Mesenchymal stem cell (in vitro differentiated cells and primary cell): ENCODE measurements around the gene G6PC2.
"Not testable (repeated sequence)": the region's sequence is repeated elsewhere in the genome, so short reads cannot be mapped to it uniquely, and the experiment has no call there.

Source experiments
- DNase-seq: peaks from one replicate; pipeline ENCODE4 v3.0.0-alpha.2; 2013
- H2AFZ ChIP-seq: one replicate; pipeline ENCODE4 v1.6.1; 2013; ENCODE audit warnings: low read depth, mild to moderate bottlenecking, control low read depth, inconsistent platforms, low read length, moderate library complexity
- H2AK5ac ChIP-seq: 2 replicates; pipeline ENCODE4 v1.6.1; 2013; ENCODE audit warnings: low read length, moderate library complexity, mild to moderate bottlenecking, inconsistent platforms; ENCODE audit not compliant: severe bottlenecking
- H2BK120ac ChIP-seq: one replicate; pipeline ENCODE4 v1.6.1; 2013; ENCODE audit warnings: low read depth, mild to moderate bottlenecking, inconsistent platforms, low read length, moderate library complexity
- H2BK12ac ChIP-seq, 2 experiments: one replicate each; pipeline ENCODE4 v1.6.1; 2013; ENCODE audit warnings: inconsistent platforms in 2 of 2, low read length in 2 of 2, mild to moderate bottlenecking in 2 of 2, moderate library complexity in 2 of 2, control low read depth in 1 of 2
- H2BK15ac ChIP-seq: one replicate; pipeline ENCODE4 v1.6.1; 2013; ENCODE audit warnings: mild to moderate bottlenecking, low read depth, inconsistent platforms; ENCODE audit not compliant: poor library complexity, severe bottlenecking
- H2BK5ac ChIP-seq: 2 replicates; pipeline ENCODE4 v1.6.1; 2013; ENCODE audit warnings: low read depth, mild to moderate bottlenecking, low read length, control low read depth, inconsistent platforms; ENCODE audit not compliant: poor library complexity, severe bottlenecking
- H3K14ac ChIP-seq, 2 experiments: one replicate each; pipeline ENCODE4 v1.6.1; 2013; ENCODE audit warnings: inconsistent platforms in 2 of 2, low read length in 2 of 2, control low read depth in 1 of 2, mild to moderate bottlenecking in 1 of 2, moderate library complexity in 1 of 2
- H3K18ac ChIP-seq, 2 experiments: one replicate each; pipeline ENCODE4 v1.6.1; 2013; ENCODE audit warnings: inconsistent platforms in 2 of 2, low read length in 2 of 2, control low read depth in 1 of 2, low read depth in 1 of 2, mild to moderate bottlenecking in 1 of 2
- H3K23ac ChIP-seq, 2 experiments: one replicate each; pipeline ENCODE4 v1.6.1; 2013; ENCODE audit warnings: inconsistent platforms in 2 of 2, low read length in 2 of 2, mild to moderate bottlenecking in 2 of 2, moderate library complexity in 2 of 2, control low read depth in 1 of 2
- H3K27ac ChIP-seq: 2 replicates; pipeline ENCODE4 v1.5.1; 2013; ENCODE audit warnings: mild to moderate bottlenecking, moderate library complexity, low read length, control low read depth, inconsistent platforms; ENCODE audit not compliant: poor library complexity, severe bottlenecking
- H3K27me3 ChIP-seq, 2 experiments: 2 replicates each; pipeline versions ENCODE4 v1.6.1 to v1.7.0; 2013; ENCODE audit warnings: low read length in 2 of 2, mild to moderate bottlenecking in 2 of 2, moderate library complexity in 2 of 2, control low read depth in 1 of 2, inconsistent platforms in 1 of 2; ENCODE audit not compliant: control insufficient read depth in 1 of 2, insufficient read depth in 1 of 2
- H3K36me3 ChIP-seq, 2 experiments: 2 replicates each; pipeline versions ENCODE4 v1.6.1 to v1.7.0; 2013; ENCODE audit warnings: low read length in 2 of 2, control low read depth in 1 of 2, inconsistent platforms in 1 of 2, low read depth in 1 of 2, mild to moderate bottlenecking in 1 of 2; ENCODE audit not compliant: insufficient read depth in 2 of 2, control insufficient read depth in 1 of 2
- H3K4ac ChIP-seq, 2 experiments: one replicate each; pipeline ENCODE4 v1.6.1; 2013; ENCODE audit warnings: inconsistent platforms in 2 of 2, low read length in 2 of 2, mild to moderate bottlenecking in 2 of 2, moderate library complexity in 2 of 2, control low read depth in 1 of 2, low read depth in 1 of 2
- H3K4me1 ChIP-seq: 2 replicates; pipeline ENCODE4 v1.6.1; 2013; ENCODE audit warnings: low read depth, low read length, control low read depth; ENCODE audit not compliant: control insufficient read depth, insufficient read depth
- H3K4me2 ChIP-seq: 2 replicates; pipeline ENCODE4 v1.6.1; 2013; ENCODE audit warnings: low read length, mild to moderate bottlenecking, inconsistent platforms; ENCODE audit not compliant: poor library complexity, severe bottlenecking
- H3K4me3 ChIP-seq, 2 experiments: 2 replicates each; pipeline versions ENCODE4 v1.5.1 to v1.7.0; 2013; ENCODE audit warnings: low read length in 2 of 2, mild to moderate bottlenecking in 2 of 2, control low read depth in 1 of 2, low read depth in 1 of 2; ENCODE audit not compliant: insufficient read depth in 1 of 2
- H3K79me1 ChIP-seq: replicated peaks from 2 replicates; pipeline ENCODE4 v1.6.1; 2013; ENCODE audit warnings: mild to moderate bottlenecking, control low read depth, low read length, inconsistent platforms; ENCODE audit not compliant: poor library complexity, severe bottlenecking
- H3K9ac ChIP-seq: 2 replicates; pipeline ENCODE4 v1.7.0; 2013; ENCODE audit warnings: mild to moderate bottlenecking, low read length, moderate library complexity
- H3K9me3 ChIP-seq: 2 replicates; pipeline ENCODE4 v1.7.0; 2013; ENCODE audit warnings: mild to moderate bottlenecking, low read length; ENCODE audit not compliant: control insufficient read depth
- H4K8ac ChIP-seq: one replicate; pipeline ENCODE4 v1.6.1; 2013; ENCODE audit warnings: inconsistent platforms, mild to moderate bottlenecking, low read length, moderate library complexity
- H4K91ac ChIP-seq: one replicate; pipeline ENCODE4 v1.6.1; 2013; ENCODE audit warnings: mild to moderate bottlenecking, low read length, inconsistent platforms
- WGBS: methylation state at CpG from one replicate; pipeline ENCODE4 v1.1.7; 2013; ENCODE audit warnings: mixed read lengths; 5-methylcytosine and 5-hydroxymethylcytosine counted together

The G6PC2 gene

DNA sequence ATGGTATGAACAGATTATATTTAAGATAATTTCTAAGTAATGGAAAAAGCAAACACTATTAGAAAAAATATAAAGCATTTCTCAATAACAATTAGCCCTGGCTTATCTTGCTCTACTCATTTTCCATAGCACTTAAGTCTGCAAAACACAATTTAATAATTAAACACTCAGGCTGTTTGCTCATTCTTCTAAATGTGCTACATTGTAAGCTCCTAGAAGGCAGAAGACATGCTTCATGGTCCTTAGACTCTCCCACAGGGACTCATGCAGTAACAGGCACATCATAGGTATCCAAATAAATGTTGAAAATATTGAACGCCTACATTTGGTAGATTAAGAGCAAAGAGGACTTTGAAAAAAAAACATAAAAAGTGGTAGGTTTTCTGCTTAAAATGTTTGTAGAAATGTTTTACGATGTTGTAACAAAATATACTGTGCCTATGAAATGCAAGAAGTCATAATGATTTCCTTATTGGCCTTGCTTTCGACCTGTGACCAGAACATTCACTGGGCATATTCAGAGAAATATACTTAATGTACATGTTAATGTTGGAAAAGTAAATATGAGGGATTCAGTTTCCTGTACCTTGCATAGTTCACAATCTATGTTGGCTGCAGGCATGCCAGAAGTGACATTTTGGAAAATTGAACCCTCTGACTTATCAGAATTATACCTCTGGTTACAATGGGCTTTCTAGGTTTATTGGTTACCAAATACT lies 27.2 kb downstream of the G6PC2 start:
- Histone ChIP-seq H3K4ac (no peak overlapping the region), H2BK15ac (no peak overlapping the region), H3K18ac (no peak overlapping the region), H4K91ac (no peak overlapping the region), H3K9me3 (no peaks in the 10 kb centered on the region), H3K14ac (no peak overlapping the region), H3K23ac (no peak overlapping the region), H3K79me1 (no peaks in the 10 kb centered on the region), H2AK5ac (no peak overlapping the region), H3K4me1 (peaks cover 3% of the 10 kb centered on the region), H4K8ac (no peak overlapping the region), H3K27ac (no peak overlapping the region), H2BK12ac (no peak overlapping the region), H3K4me2 (no peak overlapping the region), H2BK120ac (no peak overlapping the region), H3K9ac (no peak overlapping the region), H2AFZ (no peak overlapping the region), H2BK5ac (no peak overlapping the region), H3K27me3 (peaks cover 5 to 35% of the 10 kb centered on the region in 2 experiments), H3K36me3 (no peaks in the 10 kb centered on the region), H3K4me3 (no peak overlapping the region)
- WGBS: 100% methylated on average over 3 of the region's 3 CpGs
- no peak for DNase-seq

GRCh38 chr2:168929031-168929430 lies 27.9 kb downstream of the G6PC2 start:
- no peak overlapping the region for H3K9ac ChIP-seq
- H3K14ac ChIP-seq: no peak overlapping the region
- no peak overlapping the region for H2BK120ac ChIP-seq
- no peaks in the 10 kb centered on the region for H3K9me3 ChIP-seq
- no peaks in the 10 kb centered on the region for H3K79me1 ChIP-seq
- no peak overlapping the region for H4K91ac ChIP-seq
- WGBS: 84% methylated on average over 3 of the region's 3 CpGs
- no peak overlapping the region for H4K8ac ChIP-seq
- H2BK15ac ChIP-seq: no peak overlapping the region
- no peak overlapping the region for H2AK5ac ChIP-seq
- no peak overlapping the region for H2AFZ ChIP-seq
- no peak overlapping the region for H3K4me3 ChIP-seq
- H3K23ac ChIP-seq: no peak overlapping the region
- H3K4me1 ChIP-seq: no peaks in the 10 kb centered on the region
- no peak overlapping the region for H2BK12ac ChIP-seq
- H3K27me3 ChIP-seq: peaks cover 5 to 37% of the 10 kb centered on the region in 2 experiments
- no peak overlapping the region for H2BK5ac ChIP-seq
- no peaks in the 10 kb centered on the region for H3K36me3 ChIP-seq
- no peak overlapping the region for H3K4ac ChIP-seq
- no peak overlapping the region for H3K18ac ChIP-seq
- no peak overlapping the region for H3K27ac ChIP-seq
- no peak for DNase-seq
- no peak overlapping the region for H3K4me2 ChIP-seq

GRCh38 chr2:168930242-168930641 lies 29.2 kb downstream of the G6PC2 start:
- Histone ChIP-seq H4K91ac (no peak overlapping the region), H2AFZ (no peak overlapping the region), H3K4me3 (no peak overlapping the region), H3K79me1 (no peaks in the 10 kb centered on the region), H2BK12ac (no peak overlapping the region), H3K9ac (no peak overlapping the region), H2BK120ac (no peak overlapping the region), H2BK5ac (no peak overlapping the region), H3K4ac (no peak overlapping the region), H3K9me3 (no peaks in the 10 kb centered on the region), H3K27me3 (peaks cover 5 to 29% of the 10 kb centered on the region in 2 experiments), H3K18ac (no peak overlapping the region), H3K27ac (no peak overlapping the region), H3K23ac (no peak overlapping the region), H3K36me3 (no peaks in the 10 kb centered on the region), H3K14ac (no peak overlapping the region), H4K8ac (no peak overlapping the region), H2AK5ac (no peak overlapping the region), H3K4me2 (no peak overlapping the region), H2BK15ac (no peak overlapping the region), H3K4me1 (no peaks in the 10 kb centered on the region)
- 100% methylated on average over 1 of the region's 1 CpG for WGBS
- DNase-seq: no peak

GRCh38 chr2:168932174-168932573 lies 31.1 kb downstream of the G6PC2 start:
- not testable (repeated sequence) for H2BK12ac ChIP-seq, H2BK120ac ChIP-seq, H3K36me3 ChIP-seq, H3K14ac ChIP-seq, H4K8ac ChIP-seq, H4K91ac ChIP-seq, H3K27ac ChIP-seq, H3K4me2 ChIP-seq, H2AK5ac ChIP-seq, H2AFZ ChIP-seq, H3K4ac ChIP-seq, H3K9me3 ChIP-seq, H3K23ac ChIP-seq, H3K79me1 ChIP-seq, H2BK5ac ChIP-seq, DNase-seq, H3K9ac ChIP-seq, H2BK15ac ChIP-seq, H3K4me3 ChIP-seq, H3K18ac ChIP-seq, H3K4me1 ChIP-seq
- H3K27me3 ChIP-seq: peaks cover 5 to 28% of the 10 kb centered on the region in 2 experiments
- WGBS: 90% methylated on average over 2 of the region's 4 CpGs
